D341Med (cell line): Measurements from ENCODE around the gene SNX20.

ENCODE experiments used
- DNase-seq: peaks from one replicate; pipeline ENCODE4 v3.0.0; 2012; ENCODE audit warnings: low spot score

SNX20 gene

GRCh38 chr16:50705436-50706110 is 24.5 kb upstream of the SNX20 start:
- DNase-seq: no peak

GRCh38 chr16:50704245-50704644 is 23.1 kb upstream of the SNX20 start:
- DNase-seq: no peak

GRCh38 chr16:50702725-50703124 is 21.6 kb upstream of the SNX20 start:
- DNase-seq: no peak

GRCh38 chr16:50699326-50700159 is 18.4 kb upstream of the SNX20 start:
- DNase-seq: no peak

DNA sequence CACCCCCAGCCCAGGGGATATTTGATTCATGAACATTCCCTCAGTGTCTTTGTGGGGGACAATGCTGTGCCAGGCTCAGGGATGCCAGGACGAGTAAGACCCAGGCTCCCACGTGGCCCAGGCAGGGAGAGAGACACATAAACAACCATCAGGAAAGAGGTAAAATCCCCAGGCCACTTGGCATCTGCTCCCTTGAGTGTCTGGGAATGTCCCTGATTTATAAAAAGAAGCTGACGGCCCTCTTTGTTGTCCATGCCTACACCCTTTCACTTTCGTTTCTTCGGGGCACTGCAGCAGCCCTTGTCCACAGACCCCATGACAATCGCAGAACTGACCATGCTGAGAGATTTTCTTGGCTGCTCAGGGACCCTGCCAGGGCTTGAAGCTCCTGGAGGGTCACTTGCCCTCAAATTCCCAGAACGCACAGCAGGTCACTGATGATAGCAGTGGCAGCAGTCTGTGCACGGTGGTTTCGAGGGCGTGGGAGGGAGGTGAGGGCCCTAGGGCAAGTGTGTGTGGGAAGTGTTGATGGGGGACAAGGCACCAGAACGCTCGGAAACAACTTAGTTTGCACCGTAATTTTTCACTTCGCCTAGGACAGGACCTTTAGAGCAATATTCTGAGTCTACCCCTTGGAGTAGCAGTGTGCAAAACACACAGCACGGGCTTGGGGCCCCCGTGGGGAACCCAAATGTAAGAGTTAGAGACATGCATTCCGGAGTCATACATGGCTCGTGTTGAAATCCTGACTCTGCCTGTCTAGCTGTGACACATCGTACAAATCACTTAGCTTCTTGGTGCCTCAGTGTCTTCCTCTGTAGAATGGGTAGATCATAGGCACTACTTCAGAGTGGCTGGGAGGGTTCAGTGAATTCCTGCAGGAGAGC is 17.0 kb upstream of the SNX20 start:
- no peak for DNase-seq

DNA sequence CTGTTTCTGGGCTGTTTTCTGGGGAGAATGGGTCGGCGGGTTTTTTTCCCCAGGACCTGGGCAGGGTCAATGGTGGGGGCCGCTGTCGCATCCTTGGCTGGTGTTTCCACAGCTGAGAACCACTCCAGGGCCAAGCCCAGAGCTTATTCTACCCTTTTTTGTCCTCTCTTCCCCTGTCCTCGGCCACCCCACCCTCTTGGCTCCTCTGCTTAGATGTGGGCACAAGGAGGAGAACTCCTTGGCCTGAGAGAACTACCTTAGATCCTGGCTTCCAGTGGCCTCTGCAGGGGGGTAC is 16.3 kb upstream of the SNX20 start:
- DNase-seq: no peak

DNA sequence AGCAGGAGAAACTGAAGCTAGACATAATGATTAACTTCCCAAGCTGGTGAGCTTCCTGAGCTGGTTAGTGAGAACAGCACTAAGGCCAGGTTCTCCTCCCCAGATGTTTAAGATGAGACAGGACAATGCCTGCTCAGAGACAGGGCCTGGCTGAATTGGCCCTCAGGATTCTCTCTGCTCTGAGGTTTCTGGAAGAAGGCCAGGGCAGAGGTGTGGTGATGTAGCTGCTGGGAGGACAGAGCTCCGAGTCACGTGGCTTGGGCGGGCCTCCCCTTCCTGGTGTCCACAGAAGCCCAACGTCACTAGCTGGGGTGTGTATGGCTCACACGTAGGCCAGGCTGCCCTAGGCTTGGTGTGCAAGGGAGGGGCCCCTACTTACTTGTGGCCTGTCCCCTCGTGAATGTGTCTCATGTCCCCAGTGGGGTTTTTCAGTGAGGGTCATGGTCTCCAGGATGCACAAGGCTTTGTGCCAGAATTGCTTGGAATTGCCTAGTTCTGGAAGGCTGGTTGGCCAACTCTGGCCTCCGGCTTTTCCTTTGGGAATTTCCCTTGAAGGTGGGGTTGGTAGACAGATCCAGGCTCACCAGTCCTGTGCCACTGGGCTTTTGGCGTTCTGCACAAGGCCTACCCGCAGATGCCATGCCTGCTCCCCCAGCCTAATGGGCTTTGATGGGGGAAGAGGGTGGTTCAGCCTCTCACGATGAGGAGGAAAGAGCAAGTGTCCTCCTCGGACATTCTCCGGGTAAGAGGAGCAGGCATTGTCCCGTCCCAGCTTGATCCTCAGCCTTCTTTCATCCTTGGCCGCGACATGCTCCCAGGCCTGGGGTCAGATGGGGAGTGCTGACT is 15.7 kb upstream of the SNX20 start:
- no peak for DNase-seq

DNA sequence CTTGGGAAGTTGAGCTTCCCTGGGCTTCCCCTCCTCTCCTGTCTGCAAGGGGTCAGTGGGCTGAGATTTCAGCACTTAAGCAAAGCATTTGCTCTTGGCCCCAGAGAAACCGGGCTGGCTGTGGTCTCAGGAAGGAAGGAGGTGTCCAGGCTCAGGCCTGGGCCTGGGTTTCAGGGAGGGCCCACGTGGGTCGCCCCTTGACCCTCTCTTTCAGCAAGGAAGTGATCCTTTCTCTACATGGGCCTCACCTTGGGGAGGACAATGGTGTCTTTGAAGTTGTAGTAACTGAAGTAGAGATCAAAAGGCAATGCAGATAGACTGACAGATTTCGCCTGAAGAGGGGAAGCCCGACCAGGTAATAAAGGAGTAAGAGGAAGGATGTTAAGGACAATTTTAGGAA is 15.0 kb upstream of the SNX20 start:
- DNase-seq: no peak

- DNase-seq: no peak
These were observed 14.2 kb upstream of the SNX20 start for GRCh38 chr16:50695017-50696000.

GRCh38 chr16:50694206-50694605 is 13.1 kb upstream of the SNX20 start:
- no peak for DNase-seq

DNA sequence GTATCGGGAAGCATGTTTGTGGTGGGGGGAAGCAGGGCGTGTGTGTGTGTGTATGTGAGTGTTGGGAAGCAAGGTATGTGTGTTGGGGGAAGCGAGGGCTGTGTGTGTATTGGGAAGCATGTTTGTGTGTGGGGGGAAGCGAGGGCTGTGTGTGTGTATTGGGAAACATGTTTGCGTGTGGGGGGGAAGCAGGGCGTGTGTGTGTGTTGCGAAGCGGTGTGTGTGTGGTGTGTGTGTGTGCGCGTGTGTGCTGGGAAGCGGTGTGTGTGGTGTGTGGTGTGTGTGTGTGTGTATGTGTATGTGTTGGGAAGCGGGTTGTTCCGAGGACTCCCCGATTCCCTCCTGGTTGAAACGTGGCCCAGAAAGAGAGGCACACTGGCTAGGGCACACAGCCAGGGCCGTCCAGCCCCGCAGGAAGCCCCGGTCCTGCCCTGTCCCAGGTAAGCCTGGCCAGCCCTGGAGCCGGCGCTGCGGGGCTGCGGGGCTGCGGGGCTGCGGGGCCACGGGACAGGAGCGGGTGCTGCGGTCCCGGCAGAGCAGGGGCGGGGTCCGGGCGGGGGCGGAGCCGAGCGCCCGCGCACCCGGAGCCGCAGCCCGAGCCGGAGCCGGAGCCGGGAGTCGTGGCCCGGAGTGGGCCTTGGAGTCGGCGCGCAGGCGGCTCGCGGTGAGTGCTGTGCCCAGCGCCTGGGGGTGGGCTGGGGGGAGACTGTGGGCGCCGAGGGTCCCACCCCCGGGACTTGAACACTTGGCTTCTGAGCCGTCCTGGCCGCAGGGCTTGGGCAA is 12.1 kb upstream of the SNX20 start, which contains the start of gene NOD2:
NOD2 (plus strand) TSS at position 608 of the 783 bp plus-strand sequence. CDS start 5,890 bp downstream, outside the sequence.
- DNase-seq: peak; percentile 67

DNA sequence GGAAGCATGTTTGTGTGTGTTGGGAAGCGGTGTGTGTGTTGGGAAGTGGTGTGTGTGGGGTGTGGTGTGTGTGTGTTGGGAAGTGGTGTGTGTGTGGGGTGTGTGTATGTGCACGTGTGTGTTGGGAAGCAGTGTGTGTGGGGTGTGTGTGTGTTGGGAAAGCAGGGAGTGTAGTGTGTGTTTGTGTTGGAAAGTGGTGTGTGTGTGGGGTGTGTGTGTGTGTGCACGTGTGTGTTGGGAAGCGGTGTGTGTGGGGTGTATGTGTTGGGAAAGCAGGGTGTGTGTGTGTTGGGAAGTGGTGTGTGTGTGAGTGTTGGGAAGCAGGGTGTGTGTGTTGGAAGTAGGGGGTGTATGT is 11.5 kb upstream of the SNX20 start:
- DNase-seq: no peak

DNA sequence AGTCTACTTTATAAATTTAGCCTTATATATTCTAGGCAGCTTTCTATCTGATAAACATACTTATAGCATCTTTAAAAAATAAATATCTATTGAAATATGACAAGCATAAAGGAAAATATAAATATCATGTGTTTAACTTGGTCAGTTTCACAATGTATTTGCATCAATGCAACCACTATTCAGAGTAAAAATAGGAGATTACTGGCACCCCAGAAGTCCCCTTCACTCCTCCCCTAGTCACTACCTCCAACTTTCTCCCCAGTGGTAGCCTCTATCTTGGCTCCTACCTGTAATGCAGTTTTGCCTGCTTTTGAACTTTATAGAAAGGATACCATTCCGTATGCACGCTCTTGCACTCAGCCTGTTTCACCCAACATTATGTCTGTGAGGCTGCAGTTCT is 9.1 kb upstream of the SNX20 start:
- DNase-seq: no peak

DNA sequence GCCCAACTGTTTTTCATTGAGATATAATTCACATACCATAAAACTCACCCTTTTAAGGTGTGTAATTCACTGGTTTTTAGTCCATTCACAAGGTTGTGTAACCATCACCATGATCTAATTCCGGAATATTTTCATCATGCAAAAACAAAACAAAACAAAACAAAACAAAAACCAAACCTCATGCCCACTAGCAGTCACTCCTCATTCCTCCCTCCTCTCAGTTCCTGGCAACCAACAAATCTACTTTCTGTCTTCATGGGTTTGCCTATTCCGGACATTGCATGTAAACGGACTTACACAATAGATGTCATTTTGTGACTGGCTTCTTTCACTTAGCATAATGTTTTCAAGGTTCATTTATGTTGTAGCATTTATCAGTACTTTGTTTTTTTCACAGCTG is 7.8 kb upstream of the SNX20 start:
- no peak for DNase-seq

DNA sequence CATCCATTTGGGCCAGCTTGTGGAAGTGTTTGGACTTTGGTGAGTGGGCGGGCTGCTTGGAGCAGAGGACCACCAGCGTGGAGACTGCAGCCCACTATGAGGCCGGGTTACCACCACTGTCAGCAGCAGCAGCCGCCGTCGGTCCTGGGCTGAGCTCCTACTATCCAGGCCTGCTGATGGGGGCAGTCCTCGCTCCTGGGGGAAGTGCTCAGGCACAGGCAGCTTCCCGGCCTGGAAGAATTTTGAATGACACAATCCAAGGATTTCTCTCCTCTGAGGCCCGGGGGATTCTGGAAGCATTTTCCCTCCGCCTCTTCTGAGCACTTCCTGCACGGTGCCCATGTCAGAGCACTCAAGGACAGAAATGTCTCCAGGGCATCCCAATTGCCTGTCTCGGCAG is 7.0 kb upstream of the SNX20 start:
- no peak for DNase-seq

GRCh38 chr16:50685462-50686063 is 4.5 kb upstream of the SNX20 start:
- no peak for DNase-seq

GRCh38 chr16:50684823-50685461 is 3.8 kb upstream of the SNX20 start:
- DNase-seq: no peak

DNA sequence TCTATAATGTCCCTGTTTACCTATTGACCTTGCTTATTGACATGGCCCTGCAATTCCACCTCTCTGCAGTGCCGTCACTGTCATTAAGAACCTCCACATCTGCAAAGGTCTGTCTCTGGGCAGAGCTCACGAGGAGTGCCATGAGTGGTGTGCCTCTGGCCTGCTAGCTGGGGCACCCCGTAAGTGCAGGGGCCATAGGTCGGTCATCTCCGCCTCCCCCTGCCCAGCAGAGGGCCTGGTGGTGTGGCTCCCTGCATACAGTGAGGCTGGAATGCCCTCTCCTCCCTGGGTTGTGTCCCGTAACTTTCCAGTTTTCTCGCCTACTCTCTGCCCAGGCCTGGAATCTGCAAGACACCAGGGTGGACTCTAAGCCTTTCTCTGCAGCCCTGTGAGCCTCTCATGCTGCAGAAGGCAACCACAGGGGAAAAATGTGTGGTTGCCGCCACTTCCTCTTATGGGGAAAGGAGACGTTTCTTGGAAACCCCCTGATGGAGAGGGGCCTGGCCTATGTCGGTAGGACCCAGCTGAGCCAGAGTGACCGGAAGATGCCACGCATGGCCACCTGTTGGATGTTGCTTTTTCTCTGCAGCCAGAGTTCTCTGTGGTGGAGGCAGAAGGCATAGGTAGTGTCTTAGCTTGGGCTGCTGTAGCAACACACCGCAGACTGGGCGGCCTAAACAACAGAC is 2.7 kb upstream of the SNX20 start:
- no peak for DNase-seq
